ENCODE data around the gene TPRG1. TPM values are rescaled to one million over a fixed set of nuclear protein-coding genes. Genes with fewer than 3 reads are reported as not detected.

Gene TPRG1
- total and polyA plus RNA-seq, 4 donors: 1.0 to 46.6 (median 6.9) TPM

GRCh38 chr3:189239616-189240015, 67.8 kb downstream of the TPRG1 start:
- no peak for TF ChIP-seq GABPA (IDR thresholded peaks at IDR 0.05 in 1 of 2, conservative IDR thresholded peaks at IDR 0.05 in 1 of 2)
- TF ChIP-seq HNF4G (IDR thresholded peaks at IDR 0.05): no peak
- TF ChIP-seq TAF1 (conservative IDR thresholded peaks at IDR 0.05): no peak
- no peak for TF ChIP-seq YY1 (IDR thresholded peaks at IDR 0.05)
- no peak for TF ChIP-seq ATF3 (IDR thresholded peaks at IDR 0.05)
- no peak for TF ChIP-seq JUND (IDR thresholded peaks at IDR 0.05)
- TF ChIP-seq FOXA1 (IDR thresholded peaks at IDR 0.05): no peak
- TF ChIP-seq REST (IDR thresholded peaks at IDR 0.05): no peak
- TF ChIP-seq ZBTB33 (IDR thresholded peaks at IDR 0.05): no peak
- no peak for TF ChIP-seq NR2F2 (IDR thresholded peaks at IDR 0.05)
- no peak for TF ChIP-seq HNF4A (conservative IDR thresholded peaks at IDR 0.05)
- no peak for TF ChIP-seq FOXA2 (IDR thresholded peaks at IDR 0.05)
- no peak for TF ChIP-seq RXRA (IDR thresholded peaks at IDR 0.05)
- TF ChIP-seq RAD21 (IDR thresholded peaks at IDR 0.05): no peak
- no peak for TF ChIP-seq SP1 (IDR thresholded peaks at IDR 0.05)
- 94% methylated on average over 5 of the region's 5 CpGs for WGBS
- Histone ChIP-seq H3K36me3 (ENCODE audit: control insufficient read depth in 4 of 4, insufficient read depth in 3 of 4, low read depth in 1 of 4, low read length in 3 of 4) (peaks cover 0 to 1% (median 0%) of the 10 kb centered on the region in 4 donors), H3K27ac (ENCODE audit: low read depth in 1 of 2, low read length in 2 of 2) (no peak overlapping the region), H3K4me3 (ENCODE audit: low read depth in 1 of 3, low read length in 3 of 3) (no peak overlapping the region), H3K9ac (ENCODE audit: low read depth in 1 of 2, low read length in 2 of 2) (no peak overlapping the region), H3K27me3 (ENCODE audit: control insufficient read depth in 4 of 4, insufficient read depth in 4 of 4, low read length in 3 of 4) (no peaks in the 10 kb centered on the region), H3K4me1 (ENCODE audit: control insufficient read depth in 4 of 4, insufficient read depth in 4 of 4, low read length in 3 of 4) (no peaks in the 10 kb centered on the region), H3K9me3 (ENCODE audit: control insufficient read depth in 4 of 4, low read length in 3 of 4) (peaks cover 0 to 3% (median 0%) of the 10 kb centered on the region in 4 donors)
- no peak for DNase-seq (ENCODE audit: low spot score)

GRCh38 chr3:189249987-189250386, 78.2 kb downstream of the TPRG1 start:
- no peaks in the 10 kb centered on the region for H3K4me1 ChIP-seq (ENCODE audit: control insufficient read depth in 4 of 4, insufficient read depth in 4 of 4, low read length in 3 of 4)
- no peaks in the 10 kb centered on the region for H3K9me3 ChIP-seq (ENCODE audit: control insufficient read depth in 4 of 4, low read length in 3 of 4)
- H3K9ac ChIP-seq (ENCODE audit: low read depth in 1 of 2, low read length in 2 of 2): no peak overlapping the region
- no peaks in the 10 kb centered on the region for H3K36me3 ChIP-seq (ENCODE audit: control insufficient read depth in 4 of 4, insufficient read depth in 3 of 4, low read depth in 1 of 4, low read length in 3 of 4)
- no peak overlapping the region for H3K4me3 ChIP-seq (ENCODE audit: low read depth in 1 of 3, low read length in 3 of 3)
- WGBS: 89% methylated on average over 1 of the region's 1 CpG
- H3K27ac ChIP-seq (ENCODE audit: low read depth in 1 of 2, low read length in 2 of 2): no peak overlapping the region
- TF ChIP-seq HNF4A (conservative IDR thresholded peaks at IDR 0.05): no peak
- no peak for TF ChIP-seq JUND (IDR thresholded peaks at IDR 0.05)
- TF ChIP-seq NR2F2 (IDR thresholded peaks at IDR 0.05): no peak
- no peak for TF ChIP-seq FOXA1 (IDR thresholded peaks at IDR 0.05)
- no peak for TF ChIP-seq EGR1 (IDR thresholded peaks at IDR 0.05; ENCODE audit: low read depth in 2 of 2)
- no peak for TF ChIP-seq RAD21 (IDR thresholded peaks at IDR 0.05)
- TF ChIP-seq ZBTB33 (IDR thresholded peaks at IDR 0.05): no peak
- TF ChIP-seq RXRA (IDR thresholded peaks at IDR 0.05): no peak
- no peak for TF ChIP-seq GABPA (IDR thresholded peaks at IDR 0.05 in 1 of 2, conservative IDR thresholded peaks at IDR 0.05 in 1 of 2)
- no peak for TF ChIP-seq REST (IDR thresholded peaks at IDR 0.05)
- TF ChIP-seq ATF3 (IDR thresholded peaks at IDR 0.05): no peak
- TF ChIP-seq SP1 (IDR thresholded peaks at IDR 0.05): no peak
- TF ChIP-seq FOXA2 (IDR thresholded peaks at IDR 0.05): no peak
- TF ChIP-seq YY1 (IDR thresholded peaks at IDR 0.05): no peak
- no peaks in the 10 kb centered on the region for H3K27me3 ChIP-seq (ENCODE audit: control insufficient read depth in 4 of 4, insufficient read depth in 4 of 4, low read length in 3 of 4)
- no peak for DNase-seq (ENCODE audit: low spot score)

Measured in liver (tissue), 9 donors.